SK-N-SH (cell line): ENCODE data around the gene DNMT3B. TPM values are rescaled to one million over a fixed set of nuclear protein-coding genes. Genes with fewer than 3 reads are reported as not detected.
"Not testable (repeated sequence)": the region's sequence is repeated elsewhere in the genome, so short reads cannot be mapped to it uniquely, and the experiment has no call there.

Experiments used
- CTCF ChIA-PET: fragments of 300-600, 350-600 bp; formaldehyde crosslinking; extraction: SDS; loops from one replicate; lab custom pipeline; 2021; lab: Yijun Ruan, JAX
- POLR2A ChIA-PET: fragments of 350-600 bp; sonication (Branson Sonifier 250); formaldehyde crosslinking; extraction: SDS; loops from one replicate; lab custom pipeline; 2020; ENCODE audit warnings: antibody characterized with exemption, inconsistent platforms; lab: Yijun Ruan, JAX
- DNase-seq: peaks from one replicate; pipeline ENCODE4 v3.0.0; 2012
- H2AFZ ChIP-seq: fragments of 200-600 bp; sonication (generic); 2 replicates; pipeline ENCODE4 v1.8.1; 2016; ENCODE audit warnings: antibody characterized with exemption, mild to moderate bottlenecking, low read depth
- H3F3A ChIP-seq: fragments of 200-600 bp; sonication (generic); replicated peaks from 2 replicates; pipeline ENCODE3; 2016; ENCODE audit warnings: antibody characterized with exemption, mild to moderate bottlenecking; ENCODE audit not compliant: insufficient read depth
- H3K27ac ChIP-seq, 2 experiments: fragments of 200-500 bp in 1 of 2; fragments of 200-600 bp in 1 of 2; sonication (Bioruptor generic) in 1 of 2; sonication (generic), shearing (Covaris generic) in 1 of 2; 2 replicates each; pipeline versions ENCODE4 v1.5.1 to v1.6.1; 2014 to 2016; ENCODE audit warnings: low read depth in 2 of 2, inconsistent platforms in 1 of 2, low read length in 1 of 2, mild to moderate bottlenecking in 1 of 2, mixed read lengths in 1 of 2
- H3K27me3 ChIP-seq: fragments of 200-600 bp; sonication (generic), shearing (Covaris generic); 2 replicates; pipeline ENCODE4 v1.6.1; 2016; ENCODE audit warnings: mixed run types; ENCODE audit not compliant: insufficient read depth
- H3K36me3 ChIP-seq, 2 experiments: fragments of 200-500 bp in 1 of 2; fragments of 200-600 bp in 1 of 2; sonication (Bioruptor generic) in 1 of 2; sonication (generic) in 1 of 2; replicated peaks in 1 of 2; 2 replicates each; pipeline versions ENCODE3 to v1.5.1; 2014 to 2016; ENCODE audit warnings: low read length in 1 of 2, mild to moderate bottlenecking in 1 of 2; ENCODE audit not compliant: insufficient read depth in 2 of 2, control insufficient read depth in 1 of 2
- H3K4me1 ChIP-seq, 2 experiments: fragments of 200-500 bp in 1 of 2; fragments of 200-600 bp in 1 of 2; sonication (Bioruptor generic) in 1 of 2; sonication (generic), shearing (Covaris generic) in 1 of 2; 2 replicates each; pipeline versions ENCODE4 v1.5.1 to v1.6.1; 2014 to 2016; ENCODE audit warnings: low read depth in 1 of 2, low read length in 1 of 2, mixed run types in 1 of 2; ENCODE audit not compliant: insufficient read depth in 2 of 2, control insufficient read depth in 1 of 2
- H3K4me2 ChIP-seq: fragments of 200-600 bp; sonication (generic), shearing (Covaris generic); 2 replicates; pipeline ENCODE4 v1.6.1; 2017; ENCODE audit warnings: mixed run types
- H3K4me3 ChIP-seq, 2 experiments: fragments of 200-500 bp in 1 of 2; fragments of 200-600 bp in 1 of 2; sonication (Bioruptor generic) in 1 of 2; sonication (generic), shearing (Covaris generic) in 1 of 2; 2 replicates each; pipeline versions ENCODE4 v1.5.1 to v1.8.1; 2014 to 2016; ENCODE audit warnings: low read depth in 2 of 2, inconsistent platforms in 1 of 2, low read length in 1 of 2, mild to moderate bottlenecking in 1 of 2, mixed read lengths in 1 of 2, moderate library complexity in 1 of 2
- H3K79me2 ChIP-seq: fragments of 200-600 bp; sonication (generic); 2 replicates; pipeline ENCODE4 v1.8.1; 2017; ENCODE audit warnings: mild to moderate bottlenecking; ENCODE audit not compliant: insufficient read depth
- H3K9ac ChIP-seq: fragments of 200-600 bp; sonication (generic); 2 replicates; pipeline ENCODE4 v1.6.1; 2017; ENCODE audit warnings: mixed run types
- H3K9me2 ChIP-seq: fragments of 200-600 bp; sonication (generic); 2 replicates; pipeline ENCODE4 v1.6.1; 2017; ENCODE audit warnings: mixed run types
- H3K9me3 ChIP-seq: fragments of 200-600 bp; sonication (generic); 2 replicates; pipeline ENCODE4 v1.6.1; 2017; ENCODE audit warnings: mixed run types, mild to moderate bottlenecking, moderate library complexity
- H4K20me1 ChIP-seq: fragments of 200-600 bp; sonication (generic); 2 replicates; pipeline ENCODE4 v1.6.1; 2017; ENCODE audit warnings: mild to moderate bottlenecking, mixed run types; ENCODE audit not compliant: insufficient read depth
- CHD2 ChIP-seq: fragments of 150-350 bp; IDR thresholded peaks from 2 replicates; pipeline ENCODE4 v1.6.1; 2018; ENCODE audit warnings: low read length; ENCODE audit not compliant: partially characterized antibody
- FOXM1 ChIP-seq: IDR thresholded peaks from 2 replicates; pipeline ENCODE4 v1.4.0; 2012; ENCODE audit warnings: low read depth, mild to moderate bottlenecking
- IRF3 ChIP-seq: fragments of 150-350 bp; IDR thresholded peaks from 2 replicates; pipeline ENCODE4 v1.6.1; 2016; ENCODE audit warnings: mild to moderate bottlenecking, low read depth, low read length
- RFX5 ChIP-seq: IDR thresholded peaks from 2 replicates; pipeline ENCODE4 v1.6.1; 2012; ENCODE audit warnings: mild to moderate bottlenecking, improper control_type of control experiment, low read length
- RXRA ChIP-seq: IDR thresholded peaks from 2 replicates; pipeline ENCODE4 v1.4.0; 2012; ENCODE audit warnings: low read depth, mild to moderate bottlenecking, borderline replicate concordance
- TEAD4 ChIP-seq: IDR thresholded peaks from 2 replicates; pipeline ENCODE4 v1.4.0; 2012; ENCODE audit warnings: mild to moderate bottlenecking, borderline replicate concordance; ENCODE audit not compliant: insufficient read depth
- USF1 ChIP-seq: IDR thresholded peaks from 2 replicates; pipeline ENCODE4 v1.4.0; 2012; ENCODE audit warnings: low read depth, borderline replicate concordance
- YY1 ChIP-seq: IDR thresholded peaks from 2 replicates; pipeline ENCODE4 v1.4.0; 2012; ENCODE audit warnings: low read depth, mild to moderate bottlenecking
- ZBTB33 ChIP-seq: IDR thresholded peaks from 2 replicates; pipeline ENCODE4 v1.4.0; 2012; ENCODE audit warnings: low read depth, borderline replicate concordance
- WGBS: methylation state at CpG from one replicate; pipeline ENCODE4 v1.1.6; 2017; ENCODE audit warnings: low lambda C conversion rate; 5-methylcytosine and 5-hydroxymethylcytosine counted together
- polyA plus RNA-seq, 3 experiments: library from polyadenylated mRNA; depleted of rRNA; stranded (reverse); fragments of >200 nt; gene quantifications; 2 replicates each; pipeline ENCODE4 v1.2.3, GENCODE V29; 2012

DNMT3B gene
- polyA plus RNA-seq, 1 of the 3 experiments (the other 2 are of a cell fraction) = 2.2 TPM

GRCh38 chr20:32796981-32797451 is 34.8 kb downstream of the DNMT3B start:
- Histone ChIP-seq H3K9me2 (no peaks in the 10 kb centered on the region), H3K27me3 (no peaks in the 10 kb centered on the region), H3K27ac (no peak overlapping the region), H3K9me3 (no peaks in the 10 kb centered on the region), H3K4me2 (no peak overlapping the region), H3K4me1 (no peaks in the 10 kb centered on the region), H4K20me1 (no peaks in the 10 kb centered on the region), H3F3A (no peaks in the 10 kb centered on the region), H3K79me2 (no peaks in the 10 kb centered on the region), H3K36me3 (peaks cover 0 to 4% of the 10 kb centered on the region in 2 experiments), H3K4me3 (no peak overlapping the region), H2AFZ (no peak overlapping the region), H3K9ac (no peak overlapping the region)
- ChIA-PET CTCF (interaction anchor here (0.9 to 2.7 kb wide), 3 partner anchors 16 to 19 kb away, joined by 3 to 9 read pairs (median 5); no protein-coding TSS in a partner anchor), POLR2A (no interaction called here)
- no peak for DNase-seq
- no peak for TF ChIP-seq USF1
- TF ChIP-seq RFX5 = no peak
- no peak for TF ChIP-seq YY1
- TF ChIP-seq TEAD4 = no peak
- no peak for TF ChIP-seq ZBTB33
- TF ChIP-seq CHD2 = no peak
- TF ChIP-seq IRF3 = no peak
- TF ChIP-seq FOXM1 = no peak
- no peak for TF ChIP-seq RXRA
- WGBS = 87% methylated on average over 10 of the region's 10 CpGs

- POLR2A ChIA-PET, H3K36me3 ChIP-seq, H2AFZ ChIP-seq, H4K20me1 ChIP-seq, H3K9me2 ChIP-seq, H3K4me2 ChIP-seq, H3K27me3 ChIP-seq, H3K27ac ChIP-seq, H3K4me1 ChIP-seq, DNase-seq, H3F3A ChIP-seq, H3K9ac ChIP-seq, H3K79me2 ChIP-seq, H3K9me3 ChIP-seq, H3K4me3 ChIP-seq: not testable (repeated sequence)
- CTCF ChIA-PET = interaction anchor here (1.0 to 2.7 kb wide), 3 partner anchors 8 to 147 kb away, joined by 3 to 12 read pairs (median 9); no protein-coding TSS in a partner anchor
- 99% methylated on average over 5 of the region's 5 CpGs for WGBS
Observed at GRCh38 chr20:32797571-32797970, 35.4 kb downstream of the DNMT3B start.
